SK-N-DZ (cell line): ENCODE measurements around the gene NADK2.
"Not testable (repeated sequence)": the region's sequence is repeated elsewhere in the genome, so short reads cannot be mapped to it uniquely, and the experiment has no call there.

Source experiments
- DNase-seq: peaks from one replicate; pipeline ENCODE4 v3.0.0-alpha.2; 2015; ENCODE audit warnings: low spot score

NADK2 gene

GRCh38 chr5:36208786-36209185 lies 32.9 kb downstream of the NADK2 start:
- DNase-seq, result no peak

- no peak for DNase-seq
Measured at GRCh38 chr5:36206913-36207312, 34.8 kb downstream of the NADK2 start.

- no peak for DNase-seq
Measured at GRCh38 chr5:36205329-36205728, 36.4 kb downstream of the NADK2 start.

GRCh38 chr5:36202521-36202961 lies 39.2 kb downstream of the NADK2 start:
- DNase-seq, result no peak

GRCh38 chr5:36200513-36200912 lies 41.2 kb downstream of the NADK2 start:
- DNase-seq, result no peak

GRCh38 chr5:36199620-36200019 lies 42.1 kb downstream of the NADK2 start:
- DNase-seq, result no peak

- not testable (repeated sequence) for DNase-seq
Measured at GRCh38 chr5:36198783-36199182, 42.9 kb downstream of the NADK2 start.

GRCh38 chr5:36198281-36198680 lies 43.4 kb downstream of the NADK2 start:
- DNase-seq, result no peak

GRCh38 chr5:36193746-36194145 lies 48.0 kb downstream of the NADK2 start:
- DNase-seq, result no peak

GRCh38 chr5:36184408-36184807 lies 57.3 kb downstream of the NADK2 start:
- DNase-seq, result not testable (repeated sequence)

- no peak for DNase-seq
Measured at GRCh38 chr5:36181774-36182173, 60.0 kb downstream of the NADK2 start.

GRCh38 chr5:36180556-36181350 lies 61.0 kb downstream of the NADK2 start:
- no peak for DNase-seq

- no peak for DNase-seq
Measured at GRCh38 chr5:36179950-36180349, 61.8 kb downstream of the NADK2 start.

GRCh38 chr5:36178524-36178890 lies 63.2 kb downstream of the NADK2 start:
- no peak for DNase-seq

GRCh38 chr5:36177715-36178523 lies 63.8 kb downstream of the NADK2 start:
- DNase-seq, result peak; percentile 21

- no peak for DNase-seq
Measured at GRCh38 chr5:36177154-36177553, 64.6 kb downstream of the NADK2 start.

- DNase-seq, result no peak
Measured at GRCh38 chr5:36175043-36175442, 66.7 kb downstream of the NADK2 start.

GRCh38 chr5:36174119-36174518 lies 67.6 kb downstream of the NADK2 start:
- DNase-seq, result no peak

- DNase-seq, result no peak
Measured at GRCh38 chr5:36173426-36173825, 68.3 kb downstream of the NADK2 start.

GRCh38 chr5:36172599-36172998 lies 69.1 kb downstream of the NADK2 start:
- DNase-seq, result no peak

- DNase-seq, result no peak
Measured at GRCh38 chr5:36170832-36171424, 70.8 kb downstream of the NADK2 start.

- DNase-seq, result no peak
Measured at GRCh38 chr5:36168737-36169136, 73.0 kb downstream of the NADK2 start.
